Measurements from ENCODE around the gene FRMPD2. TPM values are rescaled to one million over a fixed set of nuclear protein-coding genes. Genes with fewer than 3 reads are reported as not detected.

FRMPD2 gene
- total RNA-seq, 2 experiments from 2014 or later, result not detected

- peaks cover 0 to under 1% of the 10 kb centered on the region in 2 experiments for H3K27me3 ChIP-seq (ENCODE audit: control insufficient read depth in 1 of 2, insufficient read depth in 2 of 2, low read length in 2 of 2)
- Mint-ChIP-seq H3K4me1 (ENCODE audit: low read depth) (no peaks in the 10 kb centered on the region), H3K4me3 (no peak overlapping the region), H3K36me3 (ENCODE audit: low read depth) (no peaks in the 10 kb centered on the region), H3K9me3 (peaks cover 2% of the 10 kb centered on the region), H3K27me3 (peaks cover 24% of the 10 kb centered on the region), H3K27ac (no peak overlapping the region)
- ChIA-PET CTCF (no interaction called here), POLR2A (no interaction called here)
- ATAC-seq (ENCODE audit: poor library complexity) (no peak), DNase-seq (no peak)
- no peak overlapping the region for H3K4me3 ChIP-seq (ENCODE audit: low read length)
- no peaks in the 10 kb centered on the region for H3K36me3 ChIP-seq (ENCODE audit: insufficient read depth, low read length)
- H3K4me1 ChIP-seq (ENCODE audit: insufficient read depth, low read length), result no peaks in the 10 kb centered on the region
- no peaks in the 10 kb centered on the region for H3K9me3 ChIP-seq (ENCODE audit: control insufficient read depth in 1 of 2, insufficient read depth in 1 of 2, low read length in 2 of 2)
- no peak for TF ChIP-seq CTCF (IDR thresholded peaks at IDR 0.05)
- no peak overlapping the region for H3K27ac ChIP-seq (ENCODE audit: low read depth in 1 of 2, low read length in 2 of 2)
- intact Hi-C loops (cut with DNase I, micrococcal nuclease), result no loop called here
These were observed 55.3 kb downstream of the FRMPD2 start for GRCh38 chr10:48219194-48219593.

GRCh38 chr10:48216744-48217143 lies 57.8 kb downstream of the FRMPD2 start:
- Histone ChIP-seq H3K36me3 (ENCODE audit: insufficient read depth, low read length) (no peaks in the 10 kb centered on the region), H3K4me3 (ENCODE audit: low read length) (no peak overlapping the region), H3K27me3 (ENCODE audit: control insufficient read depth in 1 of 2, insufficient read depth in 2 of 2, low read length in 2 of 2) (no peaks in the 10 kb centered on the region), H3K27ac (ENCODE audit: low read depth in 1 of 2, low read length in 2 of 2) (no peak overlapping the region), H3K9me3 (ENCODE audit: control insufficient read depth in 1 of 2, insufficient read depth in 1 of 2, low read length in 2 of 2) (no peaks in the 10 kb centered on the region), H3K4me1 (ENCODE audit: insufficient read depth, low read length) (no peaks in the 10 kb centered on the region)
- Mint-ChIP-seq H3K4me3 (no peak overlapping the region), H3K9me3 (peaks cover 2% of the 10 kb centered on the region), H3K4me1 (ENCODE audit: low read depth) (no peaks in the 10 kb centered on the region), H3K36me3 (ENCODE audit: low read depth) (no peaks in the 10 kb centered on the region), H3K27me3 (peaks cover 12% of the 10 kb centered on the region), H3K27ac (no peak overlapping the region)
- intact Hi-C loops (cut with DNase I, micrococcal nuclease), result no loop called here
- ATAC-seq (ENCODE audit: poor library complexity) (no peak), DNase-seq (no peak)
- CTCF ChIA-PET, result no interaction called here
- no peak for TF ChIP-seq CTCF (IDR thresholded peaks at IDR 0.05)
- POLR2A ChIA-PET, result interaction anchor here (0.6 kb wide), 1 partner anchor 14 kb away, joined by 3 read pairs; no protein-coding TSS in a partner anchor

- H3K27ac ChIP-seq (ENCODE audit: low read depth in 1 of 2, low read length in 2 of 2), result no peak overlapping the region
- no peak overlapping the region for H3K4me3 ChIP-seq (ENCODE audit: low read length)
- Mint-ChIP-seq H3K27me3 (peaks cover 12% of the 10 kb centered on the region), H3K4me1 (ENCODE audit: low read depth) (no peaks in the 10 kb centered on the region), H3K4me3 (no peak overlapping the region), H3K9me3 (peaks cover 2% of the 10 kb centered on the region), H3K27ac (no peak overlapping the region), H3K36me3 (ENCODE audit: low read depth) (no peaks in the 10 kb centered on the region)
- H3K27me3 ChIP-seq (ENCODE audit: control insufficient read depth in 1 of 2, insufficient read depth in 2 of 2, low read length in 2 of 2), result no peaks in the 10 kb centered on the region
- no peaks in the 10 kb centered on the region for H3K4me1 ChIP-seq (ENCODE audit: insufficient read depth, low read length)
- H3K36me3 ChIP-seq (ENCODE audit: insufficient read depth, low read length), result no peaks in the 10 kb centered on the region
- DNase-seq (no peak), ATAC-seq (ENCODE audit: poor library complexity) (no peak)
- intact Hi-C loops (cut with DNase I, micrococcal nuclease), result no loop called here
- ChIA-PET CTCF (no interaction called here), POLR2A (no interaction called here)
- no peaks in the 10 kb centered on the region for H3K9me3 ChIP-seq (ENCODE audit: control insufficient read depth in 1 of 2, insufficient read depth in 1 of 2, low read length in 2 of 2)
- TF ChIP-seq CTCF (IDR thresholded peaks at IDR 0.05), result no peak
These were observed 58.3 kb downstream of the FRMPD2 start for GRCh38 chr10:48216204-48216505.

Measured in CD4-positive, alpha-beta T cell (primary cell).